RCC 7860 (cell line): ENCODE results near the gene LEMD1.
A peak's percentile ranks its signal among the peaks of the same experiment; 100 is the strongest.
"Not testable (repeated sequence)": the region's sequence is repeated elsewhere in the genome, so short reads cannot be mapped to it uniquely, and the experiment has no call there.

Experiments used
- DNase-seq: peaks from one replicate; pipeline ENCODE4 v3.0.0-alpha.2; 2015; ENCODE audit warnings: low spot score
- FAIRE-seq: peaks from 2 replicates; lab custom pipeline; 2012; peaks lifted over from hg19 to GRCh38; lab: Jason Lieb, UNC

LEMD1 gene

DNA sequence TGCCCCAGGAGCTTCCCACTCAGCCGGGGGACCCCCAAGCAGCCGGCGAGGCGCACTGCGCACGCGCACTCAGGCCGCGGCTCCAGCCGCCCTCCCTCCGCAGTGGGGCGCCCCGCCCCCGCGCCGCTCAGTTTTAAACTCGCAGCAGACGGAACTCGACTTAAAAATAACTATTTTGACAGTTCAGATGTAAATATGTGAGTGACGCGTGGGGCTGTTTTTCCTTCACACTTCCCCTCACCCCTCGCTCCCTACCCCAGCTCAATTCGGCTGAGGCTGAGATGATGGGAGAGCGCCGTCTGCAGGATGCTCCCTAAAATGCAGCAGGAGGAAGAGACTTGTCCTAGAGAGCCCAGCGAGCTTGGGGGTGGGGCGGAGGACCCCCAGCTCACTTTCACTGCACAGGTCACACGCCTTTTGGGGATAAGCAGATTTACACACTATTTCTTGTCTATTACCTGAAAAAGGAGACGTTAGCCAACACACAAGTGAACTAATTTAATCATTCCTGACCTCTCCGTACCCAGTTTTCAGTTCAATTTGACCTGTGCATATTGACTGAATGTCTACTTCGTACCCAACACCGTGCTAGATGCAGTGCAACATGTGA is 8.9 kb upstream of the LEMD1 start:
- no peak for DNase-seq
- FAIRE-seq, result no peak

DNA sequence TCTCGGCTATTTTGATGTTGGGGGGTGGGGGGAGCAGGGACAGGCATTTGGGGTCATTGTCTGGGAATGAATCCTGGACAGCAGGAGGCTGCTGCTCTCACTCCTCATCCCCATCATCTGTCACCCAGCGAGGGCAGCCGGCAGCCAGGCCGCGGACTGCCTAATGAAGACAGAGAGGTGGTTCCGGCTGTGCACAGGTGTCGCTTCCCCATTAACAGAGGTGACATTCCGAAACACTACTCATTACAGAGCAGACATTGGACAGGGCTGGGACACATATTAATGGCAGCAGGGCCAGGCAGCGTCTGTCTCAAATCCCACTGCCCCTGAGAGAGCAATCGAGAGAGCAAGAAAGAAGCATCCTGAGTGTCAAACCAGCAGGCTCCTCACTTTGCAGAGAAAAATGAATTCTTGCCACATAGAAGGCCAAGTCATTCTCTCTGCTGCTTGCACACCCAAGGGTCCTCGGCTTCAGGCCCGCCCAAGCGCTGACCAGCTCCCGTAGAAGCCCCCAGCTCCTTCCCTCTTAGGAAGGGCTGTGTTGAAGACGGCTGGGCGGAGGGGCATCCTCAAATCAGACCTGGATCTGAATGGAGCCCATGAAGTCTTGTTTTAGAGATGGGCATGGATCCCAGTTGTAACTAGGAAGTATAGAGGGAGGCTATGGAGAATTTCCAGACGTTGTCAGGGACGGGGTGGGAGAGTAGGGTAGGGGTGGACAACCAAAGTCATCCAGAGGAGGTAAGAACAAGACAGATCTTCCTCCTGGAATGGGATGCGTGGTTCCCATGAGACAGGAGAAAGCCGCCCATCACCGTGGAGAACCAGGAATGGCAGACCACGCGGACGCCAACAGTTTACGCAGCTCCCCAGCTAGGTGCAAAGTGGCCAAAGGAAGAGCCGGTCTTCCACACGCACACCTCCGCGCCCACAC is 8.2 kb upstream of the LEMD1 start:
- FAIRE-seq (no peak), DNase-seq (no peak)

DNA sequence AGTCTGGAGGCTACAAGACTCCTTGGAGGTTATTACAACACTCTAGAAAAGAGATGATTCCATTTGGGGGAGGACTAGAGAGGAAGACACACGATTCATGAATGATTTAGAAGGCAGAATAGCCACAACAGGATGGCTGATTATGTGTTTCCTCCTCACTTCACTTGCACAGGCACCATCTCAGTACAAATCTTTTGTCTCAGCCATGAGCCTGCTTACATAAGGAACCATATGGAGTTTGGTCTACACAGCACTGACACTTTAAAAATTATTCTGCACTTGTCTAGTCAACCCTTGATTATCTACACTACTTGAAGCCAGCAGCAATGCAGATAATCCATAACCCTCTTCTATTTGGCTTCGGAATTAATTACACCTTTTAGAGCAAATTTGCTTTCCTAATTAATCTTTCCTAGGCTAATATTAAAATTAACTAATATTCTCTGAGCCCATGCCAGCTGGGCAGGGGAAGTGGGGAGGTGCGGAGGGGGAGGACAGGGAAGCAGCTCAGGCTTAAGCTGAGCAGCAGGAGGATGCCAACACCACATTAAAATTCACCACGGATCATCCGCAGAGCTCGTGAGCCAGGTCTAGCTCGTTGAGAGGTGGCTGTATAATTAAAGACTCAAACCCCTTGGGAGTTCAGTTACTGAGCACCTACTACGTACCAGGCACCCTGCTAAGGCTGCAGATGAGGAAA is 3.2 kb upstream of the LEMD1 start:
- DNase-seq, result no peak
- no peak for FAIRE-seq

DNA sequence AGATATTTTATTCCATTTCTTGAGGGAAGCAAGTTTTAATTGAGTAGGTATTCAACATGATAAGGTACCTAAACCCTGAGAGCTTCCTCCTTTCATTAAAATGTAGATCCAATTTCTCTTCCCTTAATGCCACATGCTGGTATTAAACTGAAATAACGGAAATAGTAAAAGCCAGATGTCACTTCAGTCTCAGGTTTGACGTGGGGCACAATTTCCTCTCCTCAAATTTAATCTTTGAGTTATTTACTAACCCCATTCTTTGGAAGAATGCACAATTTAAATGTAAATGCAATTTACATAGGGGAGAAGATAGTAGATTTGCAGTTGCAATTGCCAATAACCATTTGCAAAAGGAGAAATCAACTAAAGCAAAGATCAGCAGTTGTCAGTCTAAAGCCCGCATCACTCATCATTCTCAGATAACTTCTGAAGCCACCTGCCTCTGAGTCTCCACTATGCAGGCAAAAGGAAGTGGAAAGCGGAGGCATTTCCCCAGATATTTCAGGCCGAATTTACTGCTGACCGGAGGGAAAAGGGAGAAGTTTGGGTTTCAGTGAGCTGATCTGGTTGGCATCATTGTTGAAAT is 2.1 kb upstream of the LEMD1 start:
- DNase-seq (no peak), FAIRE-seq (no peak)

DNA sequence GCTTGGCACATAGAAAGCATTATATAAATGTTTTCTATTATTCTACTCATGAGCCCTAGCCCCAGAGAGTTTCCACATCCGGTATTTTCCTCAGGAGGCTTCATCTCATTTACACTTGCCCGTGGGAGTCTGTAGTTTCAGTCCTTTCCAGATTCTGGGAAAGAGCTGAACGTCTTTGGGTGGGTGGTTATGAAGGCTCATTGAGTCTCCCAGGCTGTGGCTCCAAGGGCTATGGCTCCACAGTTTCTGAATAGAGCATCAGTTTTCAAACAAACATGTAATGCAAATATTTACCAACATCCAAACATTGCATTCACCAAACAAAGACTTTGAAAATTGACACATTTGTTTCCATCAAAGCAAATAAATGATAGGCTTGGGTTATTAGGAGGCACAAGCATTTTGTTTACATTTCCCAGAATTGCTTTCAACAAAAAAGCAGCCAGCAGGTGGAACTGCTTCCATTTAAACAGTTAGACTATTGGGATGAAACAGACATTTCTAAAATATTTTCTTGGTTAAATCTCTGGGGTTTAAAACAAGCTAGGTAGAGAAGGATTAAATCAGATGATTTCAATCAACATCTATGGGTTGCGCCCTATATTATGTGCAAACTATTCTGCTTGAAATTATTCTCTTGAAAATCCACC is 1.3 kb upstream of the LEMD1 start:
- no peak for DNase-seq
- FAIRE-seq, result no peak

DNA sequence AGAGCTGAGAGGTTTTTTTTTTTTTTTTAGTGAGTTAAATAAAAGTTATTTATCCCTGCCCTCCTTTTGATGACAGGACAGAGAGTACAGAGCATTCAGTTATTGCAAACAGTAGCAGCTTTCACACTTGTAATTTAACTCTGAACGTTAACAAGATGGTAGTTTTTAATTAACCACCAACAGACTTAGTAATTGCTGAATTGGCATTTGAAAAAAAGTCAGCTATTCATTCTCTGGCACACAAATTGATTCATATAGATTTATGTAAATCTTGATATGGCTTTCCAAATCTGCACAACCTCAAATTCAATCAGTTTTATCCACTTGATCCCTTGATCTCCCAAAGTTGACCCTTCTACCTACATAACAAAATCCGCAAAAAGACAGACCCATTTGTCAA is 918 bp downstream of the LEMD1 start:
- FAIRE-seq, result no peak
- DNase-seq, result no peak

DNA sequence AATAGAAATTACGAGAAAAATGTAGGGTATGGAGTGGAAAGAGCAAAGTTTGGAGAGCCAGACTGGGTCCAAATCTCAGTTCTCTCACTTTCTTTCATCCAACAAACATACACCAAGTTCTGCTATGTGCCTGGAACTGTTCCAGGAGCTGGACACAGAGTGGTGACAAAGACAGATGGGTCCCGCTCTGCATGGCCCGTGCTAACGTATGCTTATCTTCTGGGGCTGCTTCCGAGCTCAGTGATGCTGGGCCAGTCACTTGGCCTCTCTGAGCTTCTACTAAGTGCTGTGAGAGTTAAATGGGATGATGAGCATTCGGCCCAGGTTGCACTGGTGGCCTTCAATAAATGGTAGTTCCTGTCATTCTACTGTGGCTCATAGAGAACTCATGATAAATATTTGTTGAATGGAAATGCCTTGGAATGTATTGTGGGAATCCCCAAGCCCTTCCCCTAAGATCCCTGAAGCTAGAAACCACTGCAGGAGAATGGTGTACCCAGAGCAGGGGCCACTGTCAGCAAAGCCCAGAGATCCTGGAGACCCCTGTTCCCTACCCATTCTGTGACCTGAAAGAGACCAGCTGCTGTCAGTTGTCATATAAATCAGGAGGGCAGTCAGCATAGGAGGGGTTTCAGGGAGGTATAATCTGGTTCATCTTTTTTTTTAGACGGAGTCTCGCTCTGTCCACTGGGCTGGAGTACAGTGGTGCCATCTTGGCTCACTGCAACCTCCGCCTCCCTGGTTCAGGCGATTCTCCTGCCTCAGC is 3.8 kb downstream of the LEMD1 start:
- FAIRE-seq, result no peak
- DNase-seq, result no peak

DNA sequence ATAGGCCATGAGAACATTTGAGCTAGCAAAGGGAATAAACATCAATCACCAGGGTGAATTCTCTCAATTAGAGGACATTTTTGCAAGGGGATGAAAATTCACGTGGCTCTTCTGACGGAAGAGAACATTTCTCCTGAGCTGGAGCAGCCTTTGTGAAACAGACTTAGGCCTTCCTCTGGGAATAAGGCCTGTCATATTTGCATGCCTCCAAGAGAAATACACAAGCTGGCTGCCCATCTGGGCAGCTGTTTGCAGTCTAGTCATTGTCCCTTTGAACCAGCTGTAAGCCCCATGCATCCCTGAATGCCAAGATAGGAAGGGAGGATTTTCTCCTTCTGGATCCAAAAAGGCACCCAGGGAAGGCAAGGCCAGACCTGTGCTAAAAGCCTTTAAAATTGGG is 5.5 kb downstream of the LEMD1 start:
- no peak for FAIRE-seq

DNA sequence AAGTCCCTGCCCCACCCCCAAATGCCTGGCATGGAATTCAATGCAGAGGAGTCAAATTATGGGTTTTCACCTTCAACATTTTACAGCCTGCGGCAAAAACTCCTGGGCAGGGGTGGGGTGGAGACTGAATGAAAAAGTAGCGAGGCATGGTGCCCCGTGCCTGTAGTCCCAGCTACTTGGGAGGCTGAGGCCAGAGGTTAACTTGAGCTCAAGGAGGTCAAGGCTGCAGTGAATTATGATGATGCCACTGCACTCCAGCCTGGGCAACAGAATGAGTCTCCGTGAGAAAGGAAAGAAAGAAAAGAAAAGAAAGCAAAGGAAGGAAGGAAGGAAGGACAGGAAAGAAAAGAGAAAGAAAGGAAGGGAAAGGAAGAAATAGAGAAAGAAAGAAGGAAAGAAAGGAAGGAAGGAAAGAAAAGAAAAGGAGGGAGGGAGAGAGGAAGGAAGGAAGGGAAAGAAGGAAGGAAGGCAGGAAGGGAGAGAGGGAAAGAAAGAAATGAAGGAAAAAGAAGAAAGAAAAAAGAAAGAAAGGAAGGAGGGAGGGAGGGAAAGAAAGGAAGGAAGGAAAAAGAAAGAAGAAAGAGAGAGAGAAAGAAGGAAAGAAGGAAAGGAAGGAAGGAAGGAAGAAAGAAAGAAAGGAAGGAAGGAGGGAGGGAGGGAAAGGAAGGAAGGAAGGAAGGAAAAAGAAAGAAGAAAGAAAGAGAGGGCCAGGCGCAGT is 11.1 kb downstream of the LEMD1 start:
- FAIRE-seq, result no peak
- no peak for DNase-seq

More for the DNA sequence above, 5.5 kb downstream of the LEMD1 start:
- no peak for DNase-seq

DNA sequence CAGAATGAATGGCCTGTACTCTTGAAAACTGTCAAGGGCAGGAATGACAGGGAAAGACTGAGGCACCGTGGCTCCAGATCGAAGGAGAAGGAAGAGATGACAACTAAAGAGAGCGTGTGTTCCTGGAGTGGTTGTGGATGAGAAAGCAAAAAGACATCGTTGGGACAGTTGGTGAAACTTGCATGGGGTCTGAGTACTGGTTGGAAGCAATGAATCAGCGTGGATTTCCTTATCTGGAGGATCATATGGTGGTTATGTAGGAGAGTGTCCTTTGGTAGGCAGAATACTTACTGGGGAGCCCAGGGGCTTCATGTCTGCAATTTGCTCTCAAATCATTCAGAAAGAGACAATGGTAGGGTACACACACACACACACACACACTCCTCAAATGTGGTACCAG is 13.9 kb downstream of the LEMD1 start:
- no peak for FAIRE-seq
- DNase-seq, result no peak

DNA sequence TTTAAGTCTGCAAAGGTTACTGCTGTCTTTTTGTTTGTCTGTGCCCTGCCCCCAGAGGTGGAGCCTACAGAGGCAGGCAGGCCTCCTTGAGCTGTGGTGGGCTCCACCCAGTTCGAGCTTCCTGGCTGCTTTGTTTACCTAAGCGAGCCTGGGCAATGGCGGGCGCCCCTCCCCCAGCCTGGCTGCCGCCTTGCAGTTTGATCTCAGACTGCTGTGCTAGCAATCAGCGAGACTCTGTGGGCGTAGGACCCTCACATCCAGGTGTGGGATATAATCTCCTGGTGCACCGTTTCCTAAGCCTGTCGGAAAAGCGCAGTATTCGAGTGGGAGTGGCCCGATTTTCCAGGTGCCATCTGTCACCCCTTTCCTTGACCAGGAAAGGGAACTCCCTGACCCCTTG is 15.6 kb downstream of the LEMD1 start:
- not testable (repeated sequence) for DNase-seq, FAIRE-seq

DNA sequence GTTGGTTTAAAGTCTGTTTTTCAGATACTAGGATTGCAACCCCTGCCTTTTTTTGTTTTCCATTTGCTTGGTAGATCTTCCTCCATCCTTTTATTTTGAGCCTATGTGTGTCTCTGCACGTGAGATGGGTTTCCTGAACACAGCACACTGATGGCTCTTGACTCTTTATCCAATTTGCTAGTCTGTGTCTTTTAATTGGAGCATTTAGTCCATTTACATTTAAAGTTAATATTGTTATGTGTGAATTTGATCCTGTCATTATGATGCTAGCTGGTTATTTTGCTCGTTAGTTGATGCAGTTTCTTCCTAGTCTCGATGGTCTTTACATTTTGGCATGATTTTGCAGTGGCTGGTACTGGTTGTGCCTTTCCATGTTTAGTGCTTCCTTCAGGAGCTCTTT is 17.4 kb downstream of the LEMD1 start:
- FAIRE-seq, DNase-seq: not testable (repeated sequence)

DNA sequence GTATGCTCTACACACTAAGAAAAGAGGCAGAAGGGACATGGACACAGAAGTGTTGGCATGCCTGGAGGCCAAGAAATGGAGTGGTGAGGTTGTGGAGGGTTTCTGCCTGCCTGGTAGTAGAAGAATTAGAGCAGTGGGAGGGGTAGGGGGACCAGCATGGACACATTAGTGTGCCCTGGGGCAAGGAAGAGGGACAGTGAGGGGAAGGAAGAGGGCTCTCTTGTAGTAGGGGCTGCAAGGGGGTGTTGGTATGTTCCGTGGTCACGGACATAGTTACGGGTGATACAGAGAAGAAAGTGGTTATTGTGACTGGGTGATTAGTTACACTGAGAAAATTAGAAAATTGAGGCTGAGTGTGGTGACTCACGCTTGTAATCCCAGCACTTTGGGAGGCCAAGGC is 23.3 kb downstream of the LEMD1 start:
- FAIRE-seq (no peak), DNase-seq (no peak)

DNA sequence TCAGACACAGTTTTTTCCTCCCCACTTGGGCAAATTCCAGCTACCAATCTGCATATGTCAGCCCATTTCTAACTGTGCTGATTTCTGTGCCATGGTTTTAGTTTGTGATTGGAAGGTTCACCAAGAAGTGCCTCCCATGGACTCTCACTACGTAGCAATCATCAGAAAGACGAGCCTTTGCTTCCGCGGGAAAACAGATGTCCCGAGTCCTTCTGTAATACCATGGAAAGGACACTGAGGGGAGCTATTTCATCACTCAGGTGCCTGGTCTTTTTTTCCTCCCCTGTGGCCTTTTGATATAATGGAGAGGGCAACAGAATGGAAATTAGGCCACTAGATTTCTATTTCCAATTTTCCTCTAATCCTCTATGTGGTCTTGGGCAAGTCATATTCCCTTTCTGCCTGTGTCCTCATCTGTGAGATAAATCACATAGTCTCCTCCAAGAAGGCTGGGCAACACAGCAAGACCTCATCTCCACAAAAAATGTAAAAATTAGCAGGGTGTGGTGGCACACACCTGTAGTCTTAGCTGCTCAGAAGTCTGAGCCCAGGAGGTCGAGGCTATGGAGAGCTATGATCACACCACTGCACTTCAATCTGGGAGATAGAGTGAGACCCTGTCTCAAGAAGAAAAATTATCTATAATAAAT is 24.8 kb downstream of the LEMD1 start:
- peak; percentile 11 for FAIRE-seq

DNA sequence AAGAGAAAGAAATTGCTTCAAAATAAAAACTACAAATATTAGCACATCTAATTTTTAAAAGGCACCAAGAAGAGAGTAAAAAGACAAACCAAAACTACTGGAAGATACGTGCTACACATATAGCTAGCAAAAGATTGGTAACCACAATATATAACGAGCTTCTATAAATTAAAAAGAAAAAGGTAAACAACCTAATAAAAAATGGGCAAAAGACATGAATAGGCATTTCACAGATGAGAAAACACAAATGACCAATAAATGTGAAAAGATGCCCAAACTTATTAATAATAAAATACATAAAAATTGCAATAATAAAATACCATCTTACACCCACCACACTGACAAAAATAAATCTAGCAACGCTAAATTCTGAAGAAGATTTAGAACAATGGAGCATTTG is 26.2 kb downstream of the LEMD1 start:
- FAIRE-seq (no peak), DNase-seq (no peak)

More for the DNA sequence above, 24.8 kb downstream of the LEMD1 start:
- DNase-seq, result peak; percentile 44

DNA sequence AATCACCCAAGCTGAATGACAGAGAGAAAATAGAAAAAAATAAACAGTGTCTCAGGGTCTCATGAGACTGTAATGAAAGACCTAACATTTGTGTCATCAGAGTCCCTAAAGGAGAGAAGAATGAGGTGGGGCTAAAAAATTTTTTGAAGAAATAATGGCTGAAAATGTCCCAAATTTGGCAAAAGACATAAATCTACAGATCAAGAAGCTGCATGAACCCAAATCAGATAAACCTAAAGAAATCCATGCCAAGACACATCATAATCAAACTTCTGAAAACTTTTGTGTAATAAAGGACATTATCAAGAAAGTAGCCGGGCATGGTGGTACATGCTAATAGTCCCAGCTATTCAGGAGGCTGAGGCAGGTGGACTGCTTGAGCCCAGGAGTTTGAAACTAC is 29.2 kb downstream of the LEMD1 start:
- FAIRE-seq (no peak), DNase-seq (no peak)

DNA sequence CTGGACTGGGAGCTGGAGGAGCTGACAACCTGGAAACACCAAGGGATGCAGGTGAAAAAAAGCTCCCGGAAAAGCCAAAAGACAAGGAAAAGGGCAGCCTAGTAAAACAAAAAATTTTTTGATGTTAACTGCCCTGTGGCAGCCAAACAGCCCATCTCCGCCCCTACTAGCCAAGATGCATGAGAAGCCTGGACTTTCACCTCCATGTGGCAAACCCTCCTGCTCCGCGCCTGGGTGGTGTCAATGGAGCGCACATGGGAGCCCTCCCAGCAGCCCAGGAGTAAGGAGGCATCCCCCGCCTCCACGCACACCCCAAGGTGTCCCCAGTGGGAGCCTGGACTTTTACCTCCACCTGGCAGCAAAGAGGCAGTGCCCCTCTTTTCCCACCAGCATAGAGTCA is 30.5 kb downstream of the LEMD1 start:
- no peak for DNase-seq
- no peak for FAIRE-seq

DNA sequence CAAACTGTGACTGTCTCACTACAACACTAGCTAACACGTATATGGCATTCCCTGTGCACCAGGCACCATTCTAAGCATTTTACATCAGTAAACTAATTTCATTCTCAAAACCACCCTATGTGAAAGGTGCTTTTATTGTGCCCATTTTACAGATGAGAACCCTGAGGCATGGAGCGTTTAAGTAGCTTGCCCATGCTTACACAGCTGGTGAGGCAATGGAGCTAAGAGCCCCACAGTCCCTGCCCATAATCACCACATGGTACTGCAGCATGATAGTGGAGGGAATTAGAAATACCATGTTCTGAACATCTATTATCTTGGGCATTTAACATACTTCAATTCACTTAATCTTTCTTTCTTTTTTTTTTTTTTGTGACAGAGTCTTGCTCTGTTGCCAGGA is 34.0 kb downstream of the LEMD1 start:
- no peak for DNase-seq
- no peak for FAIRE-seq

DNA sequence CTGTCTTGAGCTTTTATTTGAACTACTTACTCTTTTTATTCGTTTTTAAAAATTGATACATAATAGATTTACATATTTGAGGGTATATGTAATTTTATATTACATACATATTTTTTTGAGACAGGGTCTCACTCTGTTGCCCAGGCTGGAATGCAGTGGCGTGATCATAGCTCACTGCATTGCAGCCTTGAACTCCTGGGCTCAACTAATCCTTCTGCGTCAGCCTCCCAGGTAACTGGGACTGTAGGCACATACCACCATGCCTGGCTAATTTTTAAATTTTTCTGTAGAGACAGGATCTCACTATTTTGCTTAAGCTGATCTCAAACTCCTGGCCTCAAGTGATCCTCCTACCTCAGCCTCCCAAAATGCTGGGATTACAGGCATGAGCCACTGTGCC is 38.9 kb downstream of the LEMD1 start:
- not testable (repeated sequence) for DNase-seq, FAIRE-seq
